Stomach (tissue), 9 donors: ENCODE data around the gene C9orf50. TPM values are rescaled to one million over a fixed set of nuclear protein-coding genes. Genes with fewer than 3 reads are reported as not detected.

Source experiments
- DNase-seq, 2 donors: peaks; one replicate each; pipeline versions ENCODE4 v3.0.0 to v3.0.0-alpha.2; 2013 to 2019
- H3K27ac ChIP-seq, 5 donors: fragments of 200-600 bp in 4 of 5; sonication (generic) in 4 of 5; one replicate each; pipeline ENCODE4 v1.5.1; 2013 to 2019; ENCODE audit warnings: mild to moderate bottlenecking in 1 of 5, moderate library complexity in 1 of 5
- H3K27me3 ChIP-seq, 3 donors: fragments of 200-600 bp; sonication (generic); one replicate each; pipeline ENCODE4 v1.5.1; 2017 to 2019; ENCODE audit warnings: mixed run types in 1 of 3
- H3K36me3 ChIP-seq, 4 donors: fragments of 200-600 bp; sonication (generic); 1 replicate in 3 of 4; 2 replicates in 1 of 4; pipeline ENCODE4 v1.5.1; 2016 to 2019
- H3K4me1 ChIP-seq, 4 donors: fragments of 200-600 bp; sonication (generic); one replicate each; pipeline ENCODE4 v1.5.1; 2016 to 2019
- H3K4me3 ChIP-seq, 4 donors: fragments of 200-600 bp; sonication (generic) in 3 of 4; one replicate each; pipeline ENCODE4 v1.5.1; 2016 to 2019; ENCODE audit warnings: mild to moderate bottlenecking in 1 of 4
- H3K9me3 ChIP-seq, 4 donors: fragments of 200-600 bp; sonication (generic); one replicate each; pipeline ENCODE4 v1.5.1; 2016 to 2019
- EP300 ChIP-seq: sonication (generic); formaldehyde crosslinking; IDR thresholded peaks from one replicate; pipeline ENCODE4 v1.6.1; 2017; ENCODE audit warnings: antibody characterized with exemption
- POLR2A ChIP-seq, 4 donors: fragments of 450-650 bp; IDR thresholded peaks; one replicate each; pipeline ENCODE4 v1.6.1; 2016; ENCODE audit warnings: antibody characterized with exemption in 4 of 4, control low read depth in 2 of 4, mild to moderate bottlenecking in 1 of 4, moderate library complexity in 1 of 4
- POLR2AphosphoS5 ChIP-seq, 3 donors: sonication (generic); formaldehyde crosslinking; IDR thresholded peaks; one replicate each; pipeline ENCODE4 v1.6.1; 2016; ENCODE audit warnings: antibody characterized with exemption in 3 of 3
- WGBS, 5 donors: extraction: QIAGEN DNeasy Blood & Tissue Kit in 3 of 5; methylation state at CpG; one replicate each; pipeline versions ENCODE4 v1.1.5 to v1.1.7; 2013 to 2018; 5-methylcytosine and 5-hydroxymethylcytosine counted together
- intact Hi-C: fragments of 100-400 bp; cut with DNase I; formaldehyde crosslinking; loops from one replicate; pipeline ENCODE4 v1.15.1; 2023; ENCODE audit warnings: low total_unique reads
- polyA plus RNA-seq, 3 donors: library from polyadenylated mRNA; stranded (reverse); fragments of 200-250 nt; gene quantifications; one replicate each; pipeline ENCODE4 v1.2.3, GENCODE V29; 2013
- total RNA-seq, 5 donors: library from RNA; depleted of rRNA; stranded (reverse); fragments of >200 nt; gene quantifications; one replicate each; pipeline versions ENCODE4 v1.1.0 to v1.2.3, GENCODE V29; 2014 to 2016
- TF ChIP-seq, protein P1 (sequence below), 7 experiments: fragments of 450-650 bp in 4 of 7; fragments of 200-600 bp in 3 of 7; sonication (generic) in 3 of 7; IDR thresholded peaks; one replicate each; pipeline ENCODE4 v1.5.1; 2016 to 2019; ENCODE audit warnings: antibody characterized with exemption in 7 of 7, control low read depth in 2 of 7, mild to moderate bottlenecking in 1 of 7
- donor health status: healthy with polysubstance abuse.
- donor health status: Bipolar disorder and iron deficiency.
- donor health status: healthy.

C9orf50 gene
- total and polyA plus RNA-seq, 8 donors = 0.13 TPM; not detected in 7

DNA sequence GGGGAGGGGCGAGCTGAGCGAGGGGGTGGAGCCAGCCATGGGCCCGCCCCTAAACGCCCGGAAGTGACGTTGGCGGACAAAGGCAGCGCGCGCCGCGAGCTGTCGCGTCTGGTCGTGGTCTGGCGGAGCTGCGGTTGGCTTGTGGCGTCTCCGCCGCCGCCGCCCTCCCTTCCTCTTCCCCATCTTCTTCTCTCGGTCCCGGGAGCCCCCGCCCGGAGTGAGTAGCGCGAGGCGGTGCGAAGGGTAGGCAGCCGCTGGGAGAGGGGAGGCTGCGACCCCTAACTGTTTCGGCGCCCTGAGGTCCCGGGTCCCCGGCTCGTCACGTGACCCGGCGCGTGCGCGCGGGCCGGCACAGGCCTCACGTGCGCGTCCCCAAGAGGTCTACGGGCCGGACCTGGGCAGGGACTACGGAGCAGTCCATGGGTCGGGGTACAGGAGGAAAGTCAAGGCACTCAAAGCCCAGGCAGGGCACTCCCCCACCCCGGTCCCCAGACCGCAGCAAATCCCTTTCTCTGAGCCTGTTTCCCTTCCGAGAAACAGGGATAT, 5.3 kb upstream of the C9orf50 start, which contains the start of gene NTMT1:
TSS of gene NTMT1 (plus strand) at position 85 of the 546 bp plus-strand sequence. CDS start 6,541 bp downstream, outside the sequence.
- Histone ChIP-seq H3K4me1 (peaks cover 44 to 68% (median 55%) of the 10 kb centered on the region in 4 donors), H3K4me3 (peak within 1 kb of the TSS; percentile 81 to 90 (median 88)), H3K27me3 (no peaks in the 10 kb centered on the region), H3K9me3 (no peaks in the 10 kb centered on the region), H3K36me3 (peaks cover 0 to 4% (median 0%) of the 10 kb centered on the region in 4 donors), H3K27ac (peak within 1 kb of the TSS; percentile 94 to 98 (median 96))
- 0% methylated on average over 54 to 55 of the region's 55 CpGs for WGBS, 5 donors
- intact Hi-C loops = no loop called here
- TF ChIP-seq POLR2AphosphoS5 (IDR thresholded peaks at IDR 0.05) = peak; percentile 97 to 99 (median 99)
- no peak for TF ChIP-seq EP300
- TF ChIP-seq POLR2A (IDR thresholded peaks at IDR 0.05) = peak in 2 of 4 donors; percentile 91 to 93
- peak; percentile 89 to 96 for DNase-seq

DNA sequence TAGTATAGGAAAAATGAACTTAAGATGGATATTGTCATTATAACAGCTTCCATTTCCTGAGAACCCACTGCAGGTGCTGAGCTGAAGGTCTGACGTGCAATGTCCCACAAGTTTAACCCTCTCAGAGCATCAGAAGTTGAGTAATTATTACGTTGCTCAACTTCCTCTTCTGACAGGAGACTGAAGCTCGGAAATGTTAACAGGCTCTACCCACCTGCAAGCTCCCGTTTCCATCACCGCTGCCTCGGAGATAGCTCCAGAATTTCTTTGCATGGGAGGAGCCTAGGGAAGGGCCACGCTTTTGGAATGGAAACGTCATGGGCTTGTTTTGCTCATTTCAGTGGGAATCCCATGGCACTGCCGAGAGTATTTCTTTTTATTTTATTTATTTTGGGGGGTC, 4.0 kb upstream of the C9orf50 start:
- 36 to 39% (median 38%) methylated on average over 9 of the region's 9 CpGs for WGBS, 5 donors
- peak in 1 of 2 donors; percentile 60 for DNase-seq
- H3K4me1 ChIP-seq = peaks cover 44 to 69% (median 52%) of the 10 kb centered on the region in 4 donors
- TF ChIP-seq POLR2A (IDR thresholded peaks at IDR 0.05) = no peak
- TF ChIP-seq, protein P1, sequence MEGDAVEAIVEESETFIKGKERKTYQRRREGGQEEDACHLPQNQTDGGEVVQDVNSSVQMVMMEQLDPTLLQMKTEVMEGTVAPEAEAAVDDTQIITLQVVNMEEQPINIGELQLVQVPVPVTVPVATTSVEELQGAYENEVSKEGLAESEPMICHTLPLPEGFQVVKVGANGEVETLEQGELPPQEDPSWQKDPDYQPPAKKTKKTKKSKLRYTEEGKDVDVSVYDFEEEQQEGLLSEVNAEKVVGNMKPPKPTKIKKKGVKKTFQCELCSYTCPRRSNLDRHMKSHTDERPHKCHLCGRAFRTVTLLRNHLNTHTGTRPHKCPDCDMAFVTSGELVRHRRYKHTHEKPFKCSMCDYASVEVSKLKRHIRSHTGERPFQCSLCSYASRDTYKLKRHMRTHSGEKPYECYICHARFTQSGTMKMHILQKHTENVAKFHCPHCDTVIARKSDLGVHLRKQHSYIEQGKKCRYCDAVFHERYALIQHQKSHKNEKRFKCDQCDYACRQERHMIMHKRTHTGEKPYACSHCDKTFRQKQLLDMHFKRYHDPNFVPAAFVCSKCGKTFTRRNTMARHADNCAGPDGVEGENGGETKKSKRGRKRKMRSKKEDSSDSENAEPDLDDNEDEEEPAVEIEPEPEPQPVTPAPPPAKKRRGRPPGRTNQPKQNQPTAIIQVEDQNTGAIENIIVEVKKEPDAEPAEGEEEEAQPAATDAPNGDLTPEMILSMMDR (IDR thresholded peaks at IDR 0.05) = no peak
- TF ChIP-seq POLR2AphosphoS5 (IDR thresholded peaks at IDR 0.05) = no peak
- no peak for TF ChIP-seq EP300
- no peak overlapping the region for H3K4me3 ChIP-seq
- peaks cover 0 to 12% (median 7%) of the 10 kb centered on the region in 3 donors for H3K27me3 ChIP-seq
- H3K9me3 ChIP-seq = no peaks in the 10 kb centered on the region
- intact Hi-C loops = no loop called here
- H3K27ac ChIP-seq = peak overlapping the region in 3 of 5 donors; percentile 94 to 97 (median 96)
- H3K36me3 ChIP-seq = peaks cover 0 to 4% (median 0%) of the 10 kb centered on the region in 4 donors

DNA sequence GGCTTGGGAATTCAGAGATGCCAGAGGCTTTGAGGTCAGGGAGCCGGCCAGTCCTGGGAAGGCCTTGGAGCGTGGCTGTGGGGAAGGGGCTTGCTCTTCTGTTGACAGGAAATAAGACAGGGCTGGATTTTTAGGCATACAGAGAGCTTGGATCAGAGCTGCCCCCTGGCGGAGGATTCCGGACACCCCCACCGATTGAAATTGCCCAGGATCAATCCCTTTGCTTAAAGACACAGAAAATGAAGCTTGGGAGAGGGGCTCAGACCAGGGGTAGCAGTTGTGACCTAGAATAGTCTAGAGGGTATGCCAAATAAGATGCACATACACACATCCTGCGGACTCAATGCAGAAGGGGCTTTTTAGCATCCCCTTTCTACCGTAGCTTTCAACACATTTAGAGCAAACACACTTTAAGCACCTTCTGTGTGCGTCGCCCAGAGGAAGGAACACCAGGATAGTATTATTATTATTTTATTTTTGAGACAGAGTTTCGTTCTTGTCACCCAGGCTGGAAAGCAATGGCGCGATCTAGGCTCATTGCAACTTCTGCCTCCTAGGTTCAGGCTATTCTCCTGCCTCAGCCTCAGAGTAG, 3.4 kb upstream of the C9orf50 start:
- 29 to 44% (median 36%) methylated on average over 11 to 12 of the region's 12 CpGs for WGBS, 5 donors
- DNase-seq = peak; percentile 68 to 76
- Histone ChIP-seq H3K27me3 (peaks cover 0 to 19% (median 12%) of the 10 kb centered on the region in 3 donors), H3K4me3 (no peak overlapping the region), H3K4me1 (peaks cover 42 to 68% (median 53%) of the 10 kb centered on the region in 4 donors), H3K36me3 (no peaks in the 10 kb centered on the region), H3K9me3 (no peaks in the 10 kb centered on the region), H3K27ac (peak overlapping the region in 2 of 5 donors; percentile 94 to 97)
- intact Hi-C loops = no loop called here
- TF ChIP-seq POLR2AphosphoS5 (IDR thresholded peaks at IDR 0.05) = no peak
- TF ChIP-seq, protein P1 (IDR thresholded peaks at IDR 0.05) = peak in 5 of 7 experiments; percentile 45 to 82 (median 68)

DNA sequence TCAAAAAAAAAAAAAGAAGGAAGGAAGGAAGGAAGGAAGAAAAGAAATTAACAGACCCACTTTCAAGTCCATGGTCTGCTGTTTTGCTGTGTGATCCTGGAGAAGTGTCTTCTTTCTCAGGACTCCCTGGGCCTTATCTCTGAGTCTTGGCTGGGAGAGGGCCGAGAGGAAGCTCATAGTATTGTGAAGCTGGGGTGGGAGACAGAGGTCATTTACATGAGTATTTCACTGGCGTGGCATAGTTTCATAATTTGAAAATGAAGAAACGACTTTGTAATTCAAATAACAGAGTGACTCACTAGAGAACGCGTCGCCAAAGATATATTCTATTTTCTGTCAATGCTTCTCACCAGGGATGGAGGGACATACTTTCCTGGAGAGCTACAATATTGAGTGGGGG, 2.4 kb upstream of the C9orf50 start:
- Histone ChIP-seq H3K4me1 (peaks cover 33 to 59% (median 44%) of the 10 kb centered on the region in 4 donors), H3K27ac (no peak overlapping the region), H3K27me3 (peaks cover 0 to 20% (median 12%) of the 10 kb centered on the region in 3 donors), H3K36me3 (no peaks in the 10 kb centered on the region), H3K4me3 (no peak overlapping the region), H3K9me3 (no peaks in the 10 kb centered on the region)
- intact Hi-C loops = no loop called here
- no peak for DNase-seq
- 60 to 75% (median 71%) methylated on average over 6 of the region's 6 CpGs for WGBS, 5 donors
- TF ChIP-seq EP300 (no peak), POLR2AphosphoS5 (IDR thresholded peaks at IDR 0.05) (no peak)

DNA sequence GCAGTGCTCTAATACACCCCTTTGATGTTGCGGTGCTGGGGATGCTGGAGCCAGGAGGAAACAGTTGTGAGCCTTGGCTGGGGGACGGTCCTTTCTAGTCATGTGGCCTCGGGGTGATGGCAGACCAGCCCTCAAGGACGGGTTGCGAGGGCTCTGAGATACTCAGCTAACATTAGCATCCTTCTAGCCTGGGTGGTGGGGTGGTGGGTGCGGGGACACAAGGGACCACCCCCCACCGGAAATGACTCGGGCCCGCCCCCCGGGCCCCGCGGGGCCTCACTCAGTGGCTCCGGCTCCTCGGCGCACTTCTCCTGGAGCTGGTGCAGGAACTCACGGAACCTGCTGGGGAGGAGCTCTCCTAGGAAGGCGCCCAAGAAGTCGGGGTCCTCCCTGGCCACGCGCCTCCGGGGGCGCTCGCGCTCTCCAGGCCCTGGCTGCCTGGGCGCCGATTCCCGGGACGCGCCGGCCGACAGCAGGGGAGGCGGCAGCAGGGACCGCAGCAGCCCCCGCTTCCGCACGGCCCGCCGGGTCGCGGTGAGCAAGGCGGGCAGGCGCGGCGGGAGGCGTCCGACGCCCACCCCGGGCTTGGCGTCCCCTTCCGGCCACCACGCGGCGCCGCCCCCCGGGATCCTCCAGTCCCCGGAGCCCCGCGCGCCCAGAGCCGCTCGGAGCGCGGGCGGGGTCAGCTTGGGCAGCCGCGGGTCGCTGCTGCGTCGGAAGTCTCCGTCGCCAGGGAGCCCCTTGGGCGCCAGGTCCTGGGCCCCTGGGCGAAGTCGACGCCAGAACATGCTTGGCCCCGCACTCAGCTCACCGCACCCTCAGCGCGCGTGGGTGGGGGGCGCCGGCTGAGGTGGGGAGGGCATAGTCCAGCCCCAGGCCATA, 873 bp downstream of the C9orf50 start:
- H3K27ac ChIP-seq = peak overlapping the region in 3 of 5 donors; percentile 15 to 73 (median 44)

More for the DNA sequence above, 873 bp downstream of the C9orf50 start:
- no peaks in the 10 kb centered on the region for H3K36me3 ChIP-seq
- H3K4me3 ChIP-seq = peak overlapping the region; percentile 52 to 64 (median 58)
- DNase-seq = peak in 1 of 2 donors; percentile 85
- peaks cover 0 to 20% (median 12%) of the 10 kb centered on the region in 3 donors for H3K27me3 ChIP-seq
- 0 to 9% (median 1%) methylated on average over 4 to 82 of the region's 82 CpGs for WGBS, 5 donors
- no peaks in the 10 kb centered on the region for H3K9me3 ChIP-seq
- intact Hi-C loops = no loop called here
- TF ChIP-seq POLR2A (IDR thresholded peaks at IDR 0.05) (no peak), POLR2AphosphoS5 (IDR thresholded peaks at IDR 0.05) (no peak)
- H3K4me1 ChIP-seq = peaks cover 15 to 30% (median 18%) of the 10 kb centered on the region in 4 donors
